B cell (primary cell): ENCODE measurements around the gene LHX4. TPM values are rescaled to one million over a fixed set of nuclear protein-coding genes. Genes with fewer than 3 reads are reported as not detected.

Experiments used
- ATAC-seq: fragments of 200-7000 bp; cut with Tn5 transposase; one replicate; pipeline ENCODE4 v1.10.0; 2021; ENCODE audit warnings: low read depth, mild to moderate bottlenecking, moderate number of reproducible peaks, moderate library complexity
- CTCF ChIA-PET: fragments of 350-600 bp; sonication (Branson Sonifier 250); formaldehyde crosslinking; loops from one replicate; lab custom pipeline; 2021; ENCODE audit warnings: antibody characterized with exemption, inconsistent platforms; lab: Charles Lee
- POLR2A ChIA-PET: fragments of 350-600 bp; sonication (Branson Sonifier 250); formaldehyde crosslinking; loops from one replicate; lab custom pipeline; 2021; ENCODE audit warnings: antibody characterized with exemption; lab: Charles Lee
- DNase-seq: peaks from one replicate; pipeline ENCODE4 v3.0.0; 2013
- H2AFZ ChIP-seq: 2 replicates; pipeline ENCODE4 v1.6.1; 2012; ENCODE audit warnings: mild to moderate bottlenecking, low read depth, low read length; ENCODE audit not compliant: insufficient read depth, poor library complexity, severe bottlenecking
- H3K27ac ChIP-seq, 2 donors: 1 replicate in 1 of 2; 2 replicates in 1 of 2; pipeline ENCODE4 v1.5.1; 2012 to 2013; ENCODE audit warnings: low read length in 2 of 2, mild to moderate bottlenecking in 2 of 2, moderate library complexity in 1 of 2
- H3K27me3 ChIP-seq, 4 experiments: fragments of 200-600 bp in 1 of 4; sonication (generic) in 1 of 4; replicated peaks in 1 of 4; 1 replicate in 2 of 4; 2 replicates in 2 of 4; pipeline versions ENCODE4 v1.6.1 to v1.7.0; 2013 to 2016; ENCODE audit warnings: low read length in 3 of 4, mild to moderate bottlenecking in 2 of 4, mixed read lengths in 1 of 4, moderate library complexity in 1 of 4; ENCODE audit not compliant: insufficient read depth in 4 of 4, control insufficient read depth in 3 of 4; ENCODE audit errors: control extremely low read depth in 1 of 4
- H3K36me3 ChIP-seq, 2 experiments: replicated peaks in 1 of 2; 1 replicate in 1 of 2; 2 replicates in 1 of 2; pipeline versions ENCODE4 v1.6.1 to v1.7.1; 2013; ENCODE audit warnings: low read length in 1 of 2; ENCODE audit not compliant: insufficient read depth in 2 of 2, control insufficient read depth in 1 of 2; ENCODE audit errors: control extremely low read depth in 1 of 2, extremely low read depth in 1 of 2
- H3K4me1 ChIP-seq, 2 donors: fragments of 200-600 bp in 1 of 2; sonication (generic) in 1 of 2; 1 replicate in 1 of 2; 2 replicates in 1 of 2; pipeline versions ENCODE4 v1.5.1 to v1.6.1; 2013 to 2017; ENCODE audit warnings: low read length in 2 of 2; ENCODE audit not compliant: control insufficient read depth in 2 of 2, insufficient read depth in 2 of 2
- H3K4me2 ChIP-seq: replicated peaks from 2 replicates; pipeline ENCODE3; 2012; ENCODE audit warnings: mild to moderate bottlenecking, low read depth, low read length; ENCODE audit not compliant: poor library complexity, severe bottlenecking
- H3K4me3 ChIP-seq, 5 experiments: fragments of 200-600 bp in 1 of 5; sonication (generic) in 1 of 5; 1 replicate in 3 of 5; 2 replicates in 2 of 5; pipeline versions ENCODE4 v1.5.1 to v1.7.0; 2011 to 2016; ENCODE audit warnings: low read length in 4 of 5, mild to moderate bottlenecking in 4 of 5, low read depth in 2 of 5, control low read depth in 1 of 5, moderate library complexity in 1 of 5; ENCODE audit not compliant: insufficient read depth in 1 of 5; ENCODE audit errors: control extremely low read depth in 1 of 5, extremely low read depth in 1 of 5
- H3K79me2 ChIP-seq: fragments of 200-600 bp; sonication (generic); one replicate; pipeline ENCODE4 v1.6.0; 2016; ENCODE audit warnings: low read length; ENCODE audit not compliant: control insufficient read depth, insufficient read depth
- H3K9ac ChIP-seq: fragments of 200-600 bp; sonication (generic); 2 replicates; pipeline ENCODE4 v1.6.1; 2017; ENCODE audit warnings: mild to moderate bottlenecking, low read length, moderate library complexity
- H3K9me3 ChIP-seq, 3 donors: one replicate each; pipeline versions ENCODE4 v1.6.1 to v1.7.1; 2013; ENCODE audit warnings: low read length in 2 of 3; ENCODE audit not compliant: control insufficient read depth in 2 of 3, insufficient read depth in 1 of 3; ENCODE audit errors: control extremely low read depth in 1 of 3
- H4K20me1 ChIP-seq: 2 replicates; pipeline ENCODE4 v1.6.0; 2012; ENCODE audit warnings: mild to moderate bottlenecking, low read length; ENCODE audit not compliant: insufficient read depth, control insufficient read depth, poor library complexity, severe bottlenecking
- H3K27ac Mint-ChIP-seq: one replicate; pipeline ENCODE4 v1.8.0; 2021; ENCODE audit warnings: mixed read lengths
- H3K27me3 Mint-ChIP-seq: one replicate; pipeline ENCODE4 v1.8.0; 2021; ENCODE audit warnings: mixed read lengths
- H3K4me1 Mint-ChIP-seq: one replicate; pipeline ENCODE4 v1.8.0; 2021; ENCODE audit warnings: mixed read lengths
- H3K4me3 Mint-ChIP-seq: one replicate; pipeline ENCODE4 v1.8.0; 2021; ENCODE audit warnings: mixed read lengths
- H3K9me3 Mint-ChIP-seq: one replicate; pipeline ENCODE4 v1.8.0; 2022; ENCODE audit warnings: mixed read lengths; ENCODE audit not compliant: insufficient read depth
- CTCF ChIP-seq: fragments of 200-600 bp; IDR thresholded peaks from one replicate; pipeline ENCODE4 v1.8.0; 2022; ENCODE audit warnings: antibody characterized with exemption, mild to moderate bottlenecking
- EZH2 ChIP-seq: IDR thresholded peaks from 2 replicates; pipeline ENCODE4 v1.6.1; 2012; ENCODE audit warnings: borderline replicate concordance, low read depth, mild to moderate bottlenecking, moderate library complexity, low read length; ENCODE audit not compliant: insufficient read depth, poor library complexity, severe bottlenecking
- WGBS: methylation state at CpG from one replicate; pipeline ENCODE4 v1.1.5; 2013; ENCODE audit warnings: missing lambda C conversion rate; ENCODE audit not compliant: insufficient coverage; 5-methylcytosine and 5-hydroxymethylcytosine counted together
- intact Hi-C: fragments of 100-400 bp; cut with micrococcal nuclease; formaldehyde crosslinking; loops from one replicate; pipeline ENCODE4 v1.10.0; 2022
- polyA plus RNA-seq: library from polyadenylated mRNA; depleted of rRNA; stranded (reverse); fragments of >200 nt; gene quantifications from 2 replicates; pipeline ENCODE4 v1.2.3, GENCODE V29; 2012
- total RNA-seq, 2 donors: library from RNA; stranded (reverse); fragments of 120-200 nt in 1 of 2; gene quantifications; 1 replicate in 1 of 2; 2 replicates in 1 of 2; pipeline versions ENCODE4 v1.2.3 to v1.2.4, GENCODE V29; 2013 to 2022

The LHX4 gene
- total and polyA plus RNA-seq, 2 donors (not counting 1 experiment from before 2014, with no cell fraction given) = not detected

GRCh38 chr1:180257486-180257885 is 27.4 kb downstream of the LHX4 start:
- POLR2A ChIA-PET = no interaction called here
- H3K4me1 Mint-ChIP-seq = no peaks in the 10 kb centered on the region
- H3K4me1 ChIP-seq = no peaks in the 10 kb centered on the region

GRCh38 chr1:180258290-180258689 is 28.2 kb downstream of the LHX4 start:
- ATAC-seq (no peak), DNase-seq (no peak)
- H3K9ac ChIP-seq = no peak overlapping the region
- peaks cover 0 to 4% (median 0%) of the 10 kb centered on the region in 3 donors for H3K9me3 ChIP-seq
- intact Hi-C loops = no loop called here
- Mint-ChIP-seq H3K9me3 (no peaks in the 10 kb centered on the region), H3K4me1 (no peaks in the 10 kb centered on the region), H3K27me3 (peaks cover 35% of the 10 kb centered on the region), H3K27ac (no peak overlapping the region), H3K4me3 (no peak overlapping the region)
- no peak overlapping the region for H3K27ac ChIP-seq
- ChIA-PET POLR2A (no interaction called here), CTCF (interaction anchor here (1.6 kb wide), 1 partner anchor 224 kb away, joined by 3 read pairs; no protein-coding TSS in a partner anchor)
- H3K79me2 ChIP-seq = no peaks in the 10 kb centered on the region
- WGBS = 90% methylated on average over 12 of the region's 12 CpGs
- H3K4me2 ChIP-seq = no peak overlapping the region
- H3K4me1 ChIP-seq = no peaks in the 10 kb centered on the region
- H4K20me1 ChIP-seq = no peaks in the 10 kb centered on the region
- H3K4me3 ChIP-seq = no peak overlapping the region
- TF ChIP-seq CTCF (no peak), EZH2 (no peak)
- H3K36me3 ChIP-seq = no peaks in the 10 kb centered on the region
- no peak overlapping the region for H2AFZ ChIP-seq
- peaks cover 0 to 26% (median 0%) of the 10 kb centered on the region in 4 experiments for H3K27me3 ChIP-seq

More at GRCh38 chr1:180257486-180257885, 27.4 kb downstream of the LHX4 start:
- Histone ChIP-seq H3K4me3 (no peak overlapping the region), H3K4me2 (no peak overlapping the region), H3K79me2 (no peaks in the 10 kb centered on the region), H3K36me3 (no peaks in the 10 kb centered on the region), H3K9ac (no peak overlapping the region), H3K27me3 (peaks cover 0 to 26% (median 0%) of the 10 kb centered on the region in 4 experiments), H2AFZ (no peak overlapping the region), H4K20me1 (no peaks in the 10 kb centered on the region), H3K9me3 (peaks cover 0 to 4% (median 0%) of the 10 kb centered on the region in 3 donors), H3K27ac (no peak overlapping the region)
- Mint-ChIP-seq H3K4me3 (no peak overlapping the region), H3K9me3 (no peaks in the 10 kb centered on the region), H3K27ac (no peak overlapping the region), H3K27me3 (peaks cover 40% of the 10 kb centered on the region)
- WGBS = 78% methylated on average over 6 of the region's 8 CpGs
- DNase-seq = no peak
- intact Hi-C loops = no loop called here
- CTCF ChIA-PET = interaction anchor here (1.6 kb wide), 1 partner anchor 224 kb away, joined by 3 read pairs; no protein-coding TSS in a partner anchor
- no peak for ATAC-seq
- TF ChIP-seq EZH2 (no peak), CTCF (no peak)
